ENCODE data around the gene RAB26.

The RAB26 gene

DNA sequence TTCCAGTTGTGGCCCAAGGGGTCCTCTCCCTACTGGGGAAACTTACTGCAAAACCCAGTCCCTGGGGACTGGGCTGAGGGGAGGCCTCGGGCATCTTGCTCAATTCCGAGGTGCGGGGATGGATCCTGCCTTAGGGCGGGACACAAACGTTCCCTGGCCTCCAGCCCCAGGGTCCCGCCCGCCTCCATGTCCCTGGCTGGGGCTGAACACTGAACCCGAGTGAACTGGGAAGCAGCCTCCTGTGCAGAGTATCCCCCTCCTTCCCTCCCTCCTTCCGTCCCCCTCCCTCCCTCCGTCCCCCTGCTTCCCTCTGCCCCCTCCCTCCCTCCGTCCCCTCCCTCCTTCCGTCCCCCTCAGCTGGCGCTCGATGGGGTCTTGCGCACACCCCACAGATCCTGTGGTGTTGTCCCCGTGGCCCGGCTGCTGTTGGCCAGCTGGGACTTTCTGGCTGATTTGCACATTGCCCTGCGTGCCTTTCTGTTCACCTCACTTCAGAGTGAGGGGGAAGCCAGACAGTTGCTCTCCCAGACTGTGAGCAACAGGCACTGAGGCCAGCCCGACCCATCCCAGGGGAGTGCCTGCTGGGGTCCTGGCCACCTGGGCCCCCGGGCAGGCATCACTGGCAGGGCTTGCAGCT, 12.6 kb downstream of the RAB26 start:
- no peak for TF ChIP-seq GATA3 (IDR thresholded peaks at IDR 0.05; ENCODE audit: low read depth, low read length)
- TF ChIP-seq GATA2 (IDR thresholded peaks at IDR 0.05; ENCODE audit: low read depth, low read length), result no peak

DNA sequence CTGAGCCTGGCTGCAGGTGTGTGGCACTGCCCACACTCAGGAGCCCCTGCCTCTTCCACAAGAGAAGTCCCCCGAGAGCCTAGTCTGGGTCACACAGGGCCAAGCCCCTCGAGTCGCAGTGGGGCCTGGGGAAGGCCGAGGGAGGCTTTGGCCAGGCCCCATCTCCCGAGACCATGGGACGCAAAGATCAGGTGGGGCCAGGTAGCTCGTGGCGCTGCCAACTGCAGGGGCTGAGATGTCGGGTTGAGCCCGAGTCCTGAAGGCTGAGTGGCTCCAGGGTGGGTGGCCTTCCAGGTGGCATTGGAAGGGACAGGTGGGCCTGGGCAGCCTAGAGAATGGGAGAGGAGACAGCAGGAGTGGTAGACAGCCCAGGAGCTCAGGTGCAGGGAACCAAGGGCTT, 13.5 kb downstream of the RAB26 start:
- TF ChIP-seq GATA2 (IDR thresholded peaks at IDR 0.05; ENCODE audit: low read depth, low read length), result no peak
- TF ChIP-seq GATA3 (IDR thresholded peaks at IDR 0.05; ENCODE audit: low read depth, low read length), result no peak

DNA sequence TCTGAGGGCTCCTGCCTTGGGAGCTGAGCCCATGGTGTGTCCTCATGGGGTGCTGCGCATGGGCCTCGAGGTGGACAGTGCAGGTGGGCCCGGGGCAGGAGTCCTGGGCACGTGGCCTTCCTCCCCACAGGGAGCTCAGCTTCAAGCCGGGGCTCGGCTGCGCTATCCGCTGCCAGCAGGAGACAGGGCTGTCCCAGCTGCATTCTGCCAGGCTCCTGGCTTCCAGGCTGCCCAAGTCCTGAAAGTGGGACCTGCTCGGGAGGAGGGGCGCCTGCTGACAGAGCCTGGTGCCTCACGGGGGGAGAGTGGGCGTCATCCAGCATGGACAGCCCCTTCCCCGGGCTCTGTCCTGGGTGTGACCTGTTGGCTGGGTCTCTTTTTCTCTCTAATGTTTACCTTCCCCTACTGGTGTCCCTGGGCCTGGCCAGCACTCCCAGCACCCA, 14.3 kb downstream of the RAB26 start:
- TF ChIP-seq GATA2 (IDR thresholded peaks at IDR 0.05; ENCODE audit: low read depth, low read length) (no peak), GATA3 (IDR thresholded peaks at IDR 0.05; ENCODE audit: low read depth, low read length) (no peak)

DNA sequence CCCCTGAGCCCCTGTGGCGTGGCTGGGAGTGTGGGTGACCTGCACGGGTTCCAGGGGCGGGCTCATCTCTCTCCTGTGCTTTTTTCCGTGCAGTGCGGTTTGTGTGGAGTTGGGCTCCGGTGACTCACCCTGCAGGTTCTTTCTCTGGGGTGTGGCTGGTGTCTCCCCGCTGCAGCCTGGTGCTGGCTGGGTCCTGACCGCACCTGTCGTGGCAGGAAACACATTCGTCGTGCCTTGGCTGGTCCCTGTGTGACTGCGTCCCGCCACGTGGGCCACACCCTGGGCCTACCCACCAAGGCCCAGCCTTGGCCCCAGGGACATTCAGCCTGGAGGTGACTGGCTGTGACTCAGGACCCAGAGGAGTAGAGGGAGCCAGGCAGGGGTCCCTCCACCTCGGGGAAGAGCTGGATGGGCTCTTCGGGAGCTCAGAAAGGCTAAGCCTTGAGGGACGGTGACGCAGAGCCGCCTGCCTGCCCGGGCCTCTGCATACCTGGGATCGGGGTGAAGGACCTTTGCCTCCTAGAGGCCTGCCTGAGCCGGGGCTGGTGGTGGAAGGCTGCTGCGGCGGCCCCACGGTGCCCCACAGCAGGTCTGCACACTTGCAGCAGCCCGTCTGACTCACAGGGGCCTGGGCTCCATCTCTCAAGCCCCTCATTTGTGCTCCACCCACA, 14.9 kb downstream of the RAB26 start:
- no peak for TF ChIP-seq GATA2 (IDR thresholded peaks at IDR 0.05; ENCODE audit: low read depth, low read length)
- TF ChIP-seq GATA3 (IDR thresholded peaks at IDR 0.05; ENCODE audit: low read depth, low read length), result no peak

DNA sequence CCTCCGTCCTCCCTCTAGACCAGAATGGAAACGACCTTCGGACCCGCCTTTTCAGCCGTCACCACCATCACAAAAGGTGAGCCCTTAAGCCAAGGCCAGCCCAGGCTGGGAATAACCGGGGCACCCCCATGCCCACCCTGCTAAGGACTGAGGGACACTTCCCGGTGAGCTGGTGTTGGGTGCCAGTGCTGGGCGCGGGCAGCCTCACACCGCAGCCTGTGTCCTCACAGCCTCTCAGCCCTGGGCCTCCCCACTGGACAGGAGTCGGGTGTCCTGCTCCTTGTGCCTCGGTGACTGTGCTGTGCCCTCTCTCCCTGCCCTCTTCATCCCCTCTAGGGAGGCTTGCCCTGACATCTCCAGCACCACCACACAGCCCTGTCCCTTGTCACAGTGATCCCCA, 17.4 kb downstream of the RAB26 start:
- no peak for TF ChIP-seq GATA3 (IDR thresholded peaks at IDR 0.05; ENCODE audit: low read depth, low read length)

DNA sequence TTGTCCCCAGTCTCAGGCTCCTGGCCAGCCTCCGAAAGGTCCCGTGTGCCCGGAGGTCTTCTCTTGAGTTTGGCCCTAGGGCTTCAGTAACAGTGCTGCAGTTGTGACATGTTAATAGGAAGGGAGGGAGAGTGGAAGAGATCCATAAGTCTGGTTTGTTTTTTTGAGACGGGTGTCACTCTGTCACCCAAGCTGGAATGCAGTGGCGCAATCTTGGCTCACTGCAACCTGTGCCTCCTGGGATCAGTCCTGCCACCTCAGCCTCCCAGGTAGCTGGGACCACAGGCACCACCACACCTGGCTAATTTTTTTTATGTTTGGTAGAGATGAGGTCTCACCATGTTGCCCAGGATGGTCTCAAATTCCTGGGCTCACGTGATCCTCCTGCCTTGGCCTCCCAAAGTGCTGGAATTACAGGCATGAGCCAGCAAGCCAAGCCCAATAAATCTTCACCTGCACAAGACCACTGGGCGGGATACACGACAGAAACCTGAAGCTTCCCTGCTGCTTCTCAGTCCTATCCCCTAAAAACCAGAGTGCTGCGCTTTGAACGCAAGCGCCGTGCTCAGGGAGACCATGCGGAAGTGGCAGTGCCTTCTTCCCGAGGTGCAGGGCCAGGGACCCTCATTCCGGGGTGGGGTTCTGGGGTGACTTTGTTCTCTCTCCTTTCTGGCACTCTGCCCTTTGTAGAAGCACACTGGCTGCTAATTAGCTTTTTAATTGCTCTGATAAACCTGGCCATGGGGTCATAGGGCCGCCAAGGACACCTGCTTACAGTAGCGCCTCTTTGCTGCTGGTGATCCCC, 18.0 kb downstream of the RAB26 start:
- TF ChIP-seq GATA3 (IDR thresholded peaks at IDR 0.05; ENCODE audit: low read depth, low read length) (no peak), GATA2 (IDR thresholded peaks at IDR 0.05; ENCODE audit: low read depth, low read length) (no peak)

DNA sequence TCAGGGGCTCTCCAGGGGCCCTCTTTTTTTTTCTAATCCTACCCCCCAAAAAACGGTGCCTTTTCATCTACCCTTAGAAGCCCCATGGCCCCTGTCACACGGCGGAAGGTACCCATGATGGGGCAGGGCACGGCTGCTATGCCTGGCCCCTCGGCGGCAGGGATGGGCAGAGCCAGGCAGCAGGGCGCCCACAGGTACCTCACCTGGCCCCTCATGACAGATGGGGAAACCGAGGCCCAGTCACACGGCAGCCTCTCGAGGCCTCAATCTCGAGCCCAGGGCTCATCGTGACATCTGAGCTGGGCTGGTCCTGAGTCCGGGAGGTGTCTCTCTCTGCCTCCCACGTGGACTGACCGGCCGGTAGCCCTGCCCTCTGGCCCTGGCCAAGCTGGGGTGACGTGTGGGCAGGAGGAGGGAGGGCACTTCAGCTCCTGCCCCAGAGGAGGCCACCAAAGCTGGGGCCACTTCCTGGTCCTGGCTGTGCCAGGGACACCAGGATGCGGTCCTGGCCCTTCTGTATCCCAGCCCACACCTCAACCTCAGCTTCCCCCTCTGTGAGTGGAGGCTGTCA, 18.7 kb downstream of the RAB26 start:
- TF ChIP-seq GATA3 (IDR thresholded peaks at IDR 0.05; ENCODE audit: low read depth, low read length), result no peak
- TF ChIP-seq GATA2 (IDR thresholded peaks at IDR 0.05; ENCODE audit: low read depth, low read length), result no peak

DNA sequence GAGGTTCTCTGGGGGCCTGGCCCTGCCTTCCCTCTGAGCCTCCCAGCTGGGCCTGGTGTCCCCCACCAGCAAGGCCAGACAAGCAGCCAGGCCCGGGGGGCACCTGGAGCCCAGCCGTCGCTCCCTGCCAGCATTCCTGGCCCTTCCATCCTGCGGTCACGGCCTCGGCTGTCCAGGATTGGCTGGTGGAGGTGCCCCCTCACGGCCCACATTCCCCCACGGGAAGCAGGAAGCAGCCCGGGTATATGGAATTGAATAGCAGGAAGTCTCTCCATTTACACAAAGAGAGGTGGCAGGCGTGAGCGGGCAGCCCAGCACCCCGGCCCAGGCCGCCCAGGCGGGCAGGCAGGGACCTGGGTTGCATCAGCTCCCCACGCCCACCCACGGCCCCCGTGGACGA, 21.7 kb downstream of the RAB26 start:
- TF ChIP-seq GATA3 (IDR thresholded peaks at IDR 0.05; ENCODE audit: low read depth, low read length), result no peak
- no peak for TF ChIP-seq GATA2 (IDR thresholded peaks at IDR 0.05; ENCODE audit: low read depth, low read length)

DNA sequence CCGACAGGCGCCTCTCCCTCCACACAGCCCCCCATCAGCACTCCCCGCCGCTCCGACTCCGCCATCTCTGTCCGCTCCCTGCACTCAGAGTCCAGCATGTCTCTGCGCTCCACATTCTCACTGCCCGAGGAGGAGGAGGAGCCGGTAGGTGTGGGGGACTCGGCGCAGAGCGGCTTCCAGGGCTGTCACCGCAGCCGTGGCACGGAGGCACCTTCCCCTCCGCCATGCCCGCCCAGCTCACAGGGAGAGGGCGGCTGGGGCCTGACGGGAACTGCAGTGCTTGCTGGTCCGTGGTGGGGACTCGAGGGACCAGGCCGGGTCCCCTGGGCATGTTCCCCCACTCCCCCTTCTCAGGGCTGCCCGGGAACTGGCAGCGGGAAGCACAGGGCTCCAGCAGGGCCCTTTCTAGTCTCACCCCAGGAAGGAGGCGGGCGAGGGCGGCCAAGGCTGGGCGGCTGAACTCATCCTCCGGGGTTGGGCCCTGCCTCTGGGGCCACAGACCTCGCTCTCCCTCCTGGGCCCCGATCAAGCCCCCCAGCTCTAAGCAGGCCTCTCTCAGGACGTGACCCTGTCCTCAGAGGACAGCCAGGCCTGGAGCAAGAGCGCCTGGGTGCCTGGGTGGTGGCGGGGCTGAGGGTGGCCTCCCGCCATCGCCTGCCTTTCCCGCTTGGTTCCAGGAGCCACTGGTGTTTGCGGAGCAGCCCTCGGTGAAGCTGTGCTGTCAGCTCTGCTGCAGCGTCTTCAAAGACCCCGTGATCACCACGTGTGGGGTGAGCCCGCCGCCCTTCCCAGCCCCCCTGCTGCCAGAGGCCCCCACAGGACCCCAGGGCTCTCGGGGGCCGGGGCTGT, 22.4 kb downstream of the RAB26 start:
- TF ChIP-seq GATA3 (IDR thresholded peaks at IDR 0.05; ENCODE audit: low read depth, low read length), result no peak
- no peak for TF ChIP-seq GATA2 (IDR thresholded peaks at IDR 0.05; ENCODE audit: low read depth, low read length)

DNA sequence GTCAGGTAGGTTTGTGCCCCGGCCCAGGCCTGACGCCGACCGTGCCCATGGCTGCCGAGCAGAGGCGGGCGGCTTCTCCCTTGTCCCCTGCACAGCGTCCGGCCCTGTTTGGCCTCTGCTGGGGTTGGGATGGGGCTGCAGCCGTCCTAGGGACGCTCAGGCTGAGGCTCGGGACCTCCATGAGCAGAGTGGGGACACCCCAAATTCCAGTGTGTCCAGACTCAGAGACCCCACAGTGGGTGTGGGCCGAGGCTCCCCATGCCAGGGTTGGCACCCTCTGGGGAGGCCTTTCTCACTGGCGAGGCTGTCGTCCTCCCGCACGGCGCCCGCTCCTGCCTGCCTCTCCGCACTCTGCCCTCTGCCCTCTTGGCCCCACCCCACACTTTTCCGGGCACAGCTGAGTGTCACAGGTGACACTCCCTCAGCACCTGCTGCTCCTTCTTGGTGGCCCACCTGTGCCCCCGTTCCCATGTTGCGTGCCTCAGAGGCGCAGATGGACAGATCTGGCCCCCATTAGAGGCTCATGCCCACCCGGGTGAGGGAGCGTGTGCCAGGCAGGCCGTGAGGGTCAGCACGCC, 23.3 kb downstream of the RAB26 start:
- TF ChIP-seq GATA2 (IDR thresholded peaks at IDR 0.05; ENCODE audit: low read depth, low read length), result no peak
- TF ChIP-seq GATA3 (IDR thresholded peaks at IDR 0.05; ENCODE audit: low read depth, low read length), result no peak

DNA sequence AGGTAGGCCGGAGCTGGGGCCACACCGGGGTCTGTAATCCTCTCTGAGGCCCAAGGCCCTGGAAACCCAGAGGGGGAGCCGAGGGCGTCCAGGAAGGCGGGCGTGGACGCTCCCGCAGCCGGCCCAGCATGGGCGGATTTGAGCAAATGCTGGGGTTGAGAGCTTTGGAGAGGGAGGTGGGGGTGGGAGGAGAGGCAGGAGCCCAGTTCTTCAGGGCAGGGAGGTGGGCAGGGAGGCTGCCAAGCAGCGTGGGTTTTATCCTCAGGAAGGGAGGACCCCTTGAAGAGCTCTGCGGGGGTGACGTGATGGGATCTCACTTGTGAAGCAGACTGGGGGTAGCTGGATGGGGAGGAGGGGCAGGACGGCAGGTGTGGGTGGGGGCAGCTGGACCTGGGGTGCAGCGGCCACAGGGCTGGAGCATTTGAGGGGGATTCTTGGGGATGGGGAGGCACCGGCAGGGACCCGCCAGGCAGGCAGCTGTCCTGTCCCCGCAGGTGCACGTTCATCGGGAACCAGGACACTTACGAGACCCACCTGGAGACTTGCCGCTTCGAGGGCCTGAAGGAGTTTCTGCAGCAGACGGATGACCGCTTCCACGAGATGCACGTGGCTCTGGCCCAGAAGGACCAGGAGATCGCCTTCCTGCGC, 24.4 kb downstream of the RAB26 start:
- no peak for TF ChIP-seq GATA2 (IDR thresholded peaks at IDR 0.05; ENCODE audit: low read depth, low read length)
- no peak for TF ChIP-seq GATA3 (IDR thresholded peaks at IDR 0.05; ENCODE audit: low read depth, low read length)

DNA sequence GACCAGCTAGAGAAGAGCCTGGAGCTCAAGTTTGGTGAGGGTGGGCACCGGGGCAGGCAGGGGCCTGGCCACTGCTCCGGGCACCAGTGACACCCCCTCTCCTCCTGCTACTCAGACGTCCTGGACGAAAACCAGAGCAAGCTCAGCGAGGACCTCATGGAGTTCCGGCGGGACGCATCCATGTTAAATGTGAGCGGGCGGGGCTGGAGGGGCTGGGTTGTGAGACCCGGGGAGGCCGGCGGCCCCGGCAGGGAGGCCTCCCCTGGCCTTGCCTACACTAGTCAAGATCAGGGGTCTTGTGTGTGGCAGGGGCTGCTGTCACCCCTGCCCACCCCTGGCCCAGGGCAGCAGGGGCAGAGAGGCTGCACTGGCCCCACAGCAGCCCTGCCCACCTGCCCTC, 24.9 kb downstream of the RAB26 start:
- TF ChIP-seq GATA3 (IDR thresholded peaks at IDR 0.05; ENCODE audit: low read depth, low read length) (no peak), GATA2 (IDR thresholded peaks at IDR 0.05; ENCODE audit: low read depth, low read length) (no peak)

DNA sequence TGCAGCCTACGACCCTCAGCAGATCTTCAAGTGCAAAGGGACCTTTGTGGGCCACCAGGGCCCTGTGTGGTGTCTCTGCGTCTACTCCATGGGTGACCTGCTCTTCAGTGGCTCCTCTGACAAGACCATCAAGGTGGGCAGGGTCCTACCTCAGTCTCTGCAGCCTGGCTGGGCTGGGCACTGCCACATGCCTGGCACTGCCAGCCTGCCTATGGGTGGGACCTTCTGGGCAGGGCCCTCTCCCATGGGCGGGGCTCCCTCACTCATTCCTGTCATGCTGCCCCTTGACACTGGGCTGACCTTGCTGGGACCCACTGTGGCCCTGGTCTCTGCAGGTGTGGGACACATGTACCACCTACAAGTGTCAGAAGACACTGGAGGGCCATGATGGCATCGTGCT, 25.5 kb downstream of the RAB26 start:
- TF ChIP-seq GATA3 (IDR thresholded peaks at IDR 0.05; ENCODE audit: low read depth, low read length), result no peak
- TF ChIP-seq GATA2 (IDR thresholded peaks at IDR 0.05; ENCODE audit: low read depth, low read length), result no peak

Measured in SH-SY5Y (cell line).